Body of pancreas (tissue), 4 donors: ENCODE data around the gene GGCX.

Experiments used
- CTCF ChIP-seq, 7 experiments: fragments of 450-650 bp in 4 of 7; fragments of 200-600 bp in 3 of 7; sonication (generic) in 3 of 7; IDR thresholded peaks; one replicate each; pipeline ENCODE4 v1.5.1; 2016 to 2019; ENCODE audit warnings: antibody characterized with exemption in 7 of 7
- POLR2A ChIP-seq, 3 donors: fragments of 450-650 bp; IDR thresholded peaks; one replicate each; pipeline ENCODE4 v1.6.1; 2016; ENCODE audit warnings: antibody characterized with exemption in 3 of 3, mild to moderate bottlenecking in 2 of 3

- no peak for TF ChIP-seq CTCF (IDR thresholded peaks at IDR 0.05)
- TF ChIP-seq POLR2A (IDR thresholded peaks at IDR 0.05): no peak
These were observed 55.6 kb downstream of the GGCX start for GRCh38 chr2:85505551-85506238.
